ENCODE results near the gene ZNF391.

Gene ZNF391

GRCh38 chr6:27442932-27443331, 54.4 kb downstream of the ZNF391 start:
- no peak for DNase-seq (ENCODE audit: low read depth in 1 of 2, low spot score in 1 of 2)
- Histone ChIP-seq H3K27me3 (ENCODE audit: insufficient read depth, poor library complexity, severe bottlenecking) (no peaks in the 10 kb centered on the region), H3K4me3 (replicated peaks; ENCODE audit: insufficient read depth, low read length) (no peak overlapping the region), H3K27ac (replicated peaks) (no peak overlapping the region)
- TF ChIP-seq POLR2AphosphoS5 (IDR thresholded peaks at IDR 0.05; ENCODE audit: low read depth) (no peak), REST (IDR thresholded peaks at IDR 0.05; ENCODE audit: insufficient replicate concordance, low read depth) (no peak), CTCF (IDR thresholded peaks at IDR 0.05; ENCODE audit: insufficient read depth, low read length) (no peak), GABPA (IDR thresholded peaks at IDR 0.05; ENCODE audit: low read depth) (no peak), SPI1 (IDR thresholded peaks at IDR 0.05; ENCODE audit: borderline replicate concordance, low read depth) (no peak)

- H3K4me3 ChIP-seq (replicated peaks; ENCODE audit: insufficient read depth, low read length) = no peak overlapping the region
- TF ChIP-seq REST (IDR thresholded peaks at IDR 0.05; ENCODE audit: insufficient replicate concordance, low read depth) (no peak), POLR2AphosphoS5 (IDR thresholded peaks at IDR 0.05; ENCODE audit: low read depth) (no peak), GABPA (IDR thresholded peaks at IDR 0.05; ENCODE audit: low read depth) (no peak), CTCF (IDR thresholded peaks at IDR 0.05; ENCODE audit: insufficient read depth, low read length) (no peak), SPI1 (IDR thresholded peaks at IDR 0.05; ENCODE audit: borderline replicate concordance, low read depth) (no peak)
- H3K27ac ChIP-seq (replicated peaks) = no peak overlapping the region
- no peak for DNase-seq (ENCODE audit: low read depth in 1 of 2, low spot score in 1 of 2)
- H3K27me3 ChIP-seq (ENCODE audit: insufficient read depth, poor library complexity, severe bottlenecking) = no peaks in the 10 kb centered on the region
Measured at GRCh38 chr6:27448456-27448855, 59.9 kb downstream of the ZNF391 start.

- no peak overlapping the region for H3K27ac ChIP-seq (replicated peaks)
- TF ChIP-seq POLR2AphosphoS5 (IDR thresholded peaks at IDR 0.05; ENCODE audit: low read depth) (no peak), GABPA (IDR thresholded peaks at IDR 0.05; ENCODE audit: low read depth) (no peak)
- no peak overlapping the region for H3K4me3 ChIP-seq (replicated peaks; ENCODE audit: insufficient read depth, low read length)
- no peak for DNase-seq (ENCODE audit: low read depth in 1 of 2, low spot score in 1 of 2)
- no peaks in the 10 kb centered on the region for H3K27me3 ChIP-seq (ENCODE audit: insufficient read depth, poor library complexity, severe bottlenecking)
Measured at GRCh38 chr6:27451660-27452390, 63.3 kb downstream of the ZNF391 start.

GRCh38 chr6:27452496-27452897, 63.9 kb downstream of the ZNF391 start:
- H3K4me3 ChIP-seq (replicated peaks; ENCODE audit: insufficient read depth, low read length) = no peak overlapping the region
- H3K27ac ChIP-seq (replicated peaks) = no peak overlapping the region
- no peaks in the 10 kb centered on the region for H3K27me3 ChIP-seq (ENCODE audit: insufficient read depth, poor library complexity, severe bottlenecking)
- TF ChIP-seq REST (IDR thresholded peaks at IDR 0.05; ENCODE audit: insufficient replicate concordance, low read depth) = no peak
- TF ChIP-seq CTCF (IDR thresholded peaks at IDR 0.05; ENCODE audit: insufficient read depth, low read length) = no peak
- peak; percentile 29; the same call in 1 of the 2 replicates for TF ChIP-seq POLR2AphosphoS5 (IDR thresholded peaks at IDR 0.05; ENCODE audit: low read depth)
- TF ChIP-seq GABPA (IDR thresholded peaks at IDR 0.05; ENCODE audit: low read depth) = no peak
- DNase-seq (ENCODE audit: low read depth in 1 of 2, low spot score in 1 of 2) = no peak
